ENCODE data around the gene B3GALT5. TPM values are rescaled to one million over a fixed set of nuclear protein-coding genes. Genes with fewer than 3 reads are reported as not detected.

The B3GALT5 gene
- polyA plus RNA-seq, 3 donors = not detected

DNA sequence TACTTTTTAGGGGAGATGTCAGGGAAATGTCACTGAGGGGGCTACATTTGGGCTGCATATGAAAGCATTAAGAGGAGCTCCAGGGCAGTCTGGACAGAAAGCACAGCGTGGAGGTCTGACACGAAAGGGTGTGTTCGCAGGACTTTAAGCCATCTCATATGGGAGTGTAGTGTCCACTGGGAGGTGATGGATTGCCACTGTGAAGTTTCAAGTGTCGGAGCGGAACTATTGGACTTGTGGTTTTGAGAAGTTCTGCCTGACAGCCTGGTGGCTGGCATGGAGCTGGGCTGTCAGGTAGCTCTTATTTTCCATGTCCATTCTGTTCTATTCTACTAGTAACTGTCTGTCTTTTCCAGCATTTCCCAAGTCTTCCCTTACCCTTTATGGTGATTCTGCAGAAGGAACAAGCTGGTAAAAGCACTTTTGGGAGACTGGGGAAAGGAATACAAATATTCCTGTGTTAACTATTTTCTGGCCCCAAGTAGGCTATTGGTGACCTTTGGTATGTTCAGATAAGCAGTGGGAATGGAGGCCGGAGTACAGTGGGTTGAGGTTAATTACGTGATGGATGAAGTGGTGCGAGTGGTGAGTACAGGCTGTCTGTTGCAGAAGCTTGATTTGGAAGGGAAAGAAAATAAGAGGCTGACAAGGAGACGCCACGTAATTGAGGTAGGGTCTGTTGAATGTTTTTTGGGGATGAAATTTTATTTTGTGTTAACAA lies 19.3 kb downstream of the B3GALT5 start:
- Mint-ChIP-seq H3K27me3 (ENCODE audit: low read depth in 3 of 3) (peaks cover 2 to 3% (median 3%) of the 10 kb centered on the region in 3 donors), H3K4me3 (no peak overlapping the region)
- H3K4me2 ChIP-seq (replicated peaks; ENCODE audit: extremely low read depth, low read length, poor library complexity, severe bottlenecking) = no peak overlapping the region

GRCh38 chr21:39632796-39633442 lies 20.2 kb downstream of the B3GALT5 start:
- Histone ChIP-seq H3K36me3 (replicated peaks in 1 of 2; ENCODE audit: control insufficient read depth in 1 of 2, insufficient read depth in 2 of 2, low read length in 2 of 2) (no peaks in the 10 kb centered on the region), H3K4me3 (replicated peaks in 1 of 3; ENCODE audit: low read depth in 2 of 3, low read length in 3 of 3) (no peak overlapping the region), H3K9ac (ENCODE audit: insufficient read depth, low read length, poor library complexity, severe bottlenecking) (no peak overlapping the region), H3K9me3 (replicated peaks in 1 of 2; ENCODE audit: control insufficient read depth in 1 of 2, insufficient read depth in 1 of 2, low read length in 2 of 2) (no peaks in the 10 kb centered on the region), H3K4me1 (ENCODE audit: control insufficient read depth in 1 of 2, insufficient read depth in 2 of 2, low read length in 2 of 2) (no peaks in the 10 kb centered on the region), H3K79me2 (ENCODE audit: insufficient read depth, low read length) (no peaks in the 10 kb centered on the region), H3K27me3 (ENCODE audit: control insufficient read depth in 2 of 2, insufficient read depth in 2 of 2, low read length in 2 of 2) (no peaks in the 10 kb centered on the region), H3K27ac (ENCODE audit: low read depth in 1 of 2, low read length in 2 of 2) (no peak overlapping the region), H4K20me1 (ENCODE audit: insufficient read depth, low read length) (no peaks in the 10 kb centered on the region), H3K4me2 (replicated peaks; ENCODE audit: extremely low read depth, low read length, poor library complexity, severe bottlenecking) (no peak overlapping the region), H2AFZ (ENCODE audit: insufficient read depth, low read depth, low read length, poor library complexity, severe bottlenecking) (no peak overlapping the region)
- H3K27ac Mint-ChIP-seq = no peak overlapping the region
- no peak for TF ChIP-seq CTCF (IDR thresholded peaks at IDR 0.05)
- H3K4me3 Mint-ChIP-seq = no peak overlapping the region
- WGBS (ENCODE audit: insufficient coverage) = no CpG with 5 or more reads among the region's 1 CpG
- no peak for DNase-seq
- H3K27me3 Mint-ChIP-seq (ENCODE audit: low read depth in 3 of 3) = peaks cover 2 to 3% (median 3%) of the 10 kb centered on the region in 3 donors
- no peaks in the 10 kb centered on the region for H3K4me1 Mint-ChIP-seq
- H3K36me3 Mint-ChIP-seq = no peaks in the 10 kb centered on the region
- intact Hi-C loops (cut with micrococcal nuclease) = no loop called here
- H3K9me3 Mint-ChIP-seq = peaks cover 0 to 5% (median 0%) of the 10 kb centered on the region in 7 donors

More for the DNA sequence above, 19.3 kb downstream of the B3GALT5 start:
- no peak overlapping the region for H2AFZ ChIP-seq (ENCODE audit: insufficient read depth, low read depth, low read length, poor library complexity, severe bottlenecking)
- no peaks in the 10 kb centered on the region for H3K27me3 ChIP-seq (ENCODE audit: control insufficient read depth in 2 of 2, insufficient read depth in 2 of 2, low read length in 2 of 2)
- H3K27ac Mint-ChIP-seq = no peak overlapping the region
- H3K27ac ChIP-seq (ENCODE audit: low read depth in 1 of 2, low read length in 2 of 2) = no peak overlapping the region
- no peaks in the 10 kb centered on the region for H3K9me3 ChIP-seq (replicated peaks in 1 of 2; ENCODE audit: control insufficient read depth in 1 of 2, insufficient read depth in 1 of 2, low read length in 2 of 2)
- 95% methylated on average over 8 of the region's 10 CpGs for WGBS (ENCODE audit: insufficient coverage)
- intact Hi-C loops (cut with micrococcal nuclease) = no loop called here
- no peaks in the 10 kb centered on the region for H4K20me1 ChIP-seq (ENCODE audit: insufficient read depth, low read length)
- no peak overlapping the region for H3K9ac ChIP-seq (ENCODE audit: insufficient read depth, low read length, poor library complexity, severe bottlenecking)
- H3K79me2 ChIP-seq (ENCODE audit: insufficient read depth, low read length) = no peaks in the 10 kb centered on the region
- DNase-seq = no peak
- peaks cover 0 to 3% (median 0%) of the 10 kb centered on the region in 7 donors for H3K9me3 Mint-ChIP-seq
- H3K36me3 Mint-ChIP-seq = no peaks in the 10 kb centered on the region
- H3K4me1 Mint-ChIP-seq = no peaks in the 10 kb centered on the region
- TF ChIP-seq CTCF (IDR thresholded peaks at IDR 0.05) = no peak
- H3K4me3 ChIP-seq (replicated peaks in 1 of 3; ENCODE audit: low read depth in 2 of 3, low read length in 3 of 3) = no peak overlapping the region
- H3K36me3 ChIP-seq (replicated peaks in 1 of 2; ENCODE audit: control insufficient read depth in 1 of 2, insufficient read depth in 2 of 2, low read length in 2 of 2) = no peaks in the 10 kb centered on the region
- H3K4me1 ChIP-seq (ENCODE audit: control insufficient read depth in 1 of 2, insufficient read depth in 2 of 2, low read length in 2 of 2) = no peaks in the 10 kb centered on the region
